ENCODE results near the gene YBX2.
"Not testable (repeated sequence)": the region's sequence is repeated elsewhere in the genome, so short reads cannot be mapped to it uniquely, and the experiment has no call there.

The YBX2 gene

DNA sequence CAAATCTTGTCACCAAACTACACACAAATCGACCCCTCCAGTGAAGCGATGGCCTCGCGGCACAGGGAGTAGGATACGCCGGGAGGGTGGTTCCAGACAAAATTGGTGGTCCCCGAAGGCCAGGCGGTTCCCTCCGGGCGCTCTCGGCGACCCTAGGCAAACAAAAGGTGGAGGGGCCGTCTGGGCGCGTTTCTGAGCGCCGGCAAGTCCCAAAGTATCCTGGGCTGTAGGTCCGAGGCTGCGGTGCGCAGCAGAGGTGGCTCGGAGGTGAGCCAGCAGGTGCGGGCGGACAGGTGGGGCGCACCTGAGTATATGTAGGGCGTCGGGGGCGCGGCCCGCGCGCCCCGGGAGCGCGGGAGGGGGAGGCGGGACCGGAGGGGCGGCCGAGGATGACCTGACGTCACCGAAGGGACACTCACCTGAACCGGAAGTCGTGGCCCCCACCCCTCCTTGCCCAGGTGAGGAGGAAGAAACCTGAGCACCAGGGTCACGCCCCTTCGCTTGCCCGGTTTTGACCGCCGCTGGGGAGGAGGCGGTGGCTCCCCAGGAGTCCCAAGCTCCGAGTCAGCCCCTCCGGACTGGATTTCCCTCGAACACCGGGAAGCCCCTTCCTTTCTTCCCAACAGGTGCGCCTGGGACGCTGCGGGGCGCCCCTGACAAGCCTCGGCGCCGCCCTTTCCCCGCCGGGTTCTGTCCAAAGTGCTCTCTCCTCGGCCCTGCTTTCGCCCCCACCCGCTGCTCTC lies 32.1 kb downstream of the YBX2 start, which contains the start of gene CLDN7:
Gene CLDN7, minus strand, starts transcription at position 287 of the 743 bp plus-strand sequence. CDS start 435 bp downstream, outside the sequence.
- no peak for DNase-seq

DNA sequence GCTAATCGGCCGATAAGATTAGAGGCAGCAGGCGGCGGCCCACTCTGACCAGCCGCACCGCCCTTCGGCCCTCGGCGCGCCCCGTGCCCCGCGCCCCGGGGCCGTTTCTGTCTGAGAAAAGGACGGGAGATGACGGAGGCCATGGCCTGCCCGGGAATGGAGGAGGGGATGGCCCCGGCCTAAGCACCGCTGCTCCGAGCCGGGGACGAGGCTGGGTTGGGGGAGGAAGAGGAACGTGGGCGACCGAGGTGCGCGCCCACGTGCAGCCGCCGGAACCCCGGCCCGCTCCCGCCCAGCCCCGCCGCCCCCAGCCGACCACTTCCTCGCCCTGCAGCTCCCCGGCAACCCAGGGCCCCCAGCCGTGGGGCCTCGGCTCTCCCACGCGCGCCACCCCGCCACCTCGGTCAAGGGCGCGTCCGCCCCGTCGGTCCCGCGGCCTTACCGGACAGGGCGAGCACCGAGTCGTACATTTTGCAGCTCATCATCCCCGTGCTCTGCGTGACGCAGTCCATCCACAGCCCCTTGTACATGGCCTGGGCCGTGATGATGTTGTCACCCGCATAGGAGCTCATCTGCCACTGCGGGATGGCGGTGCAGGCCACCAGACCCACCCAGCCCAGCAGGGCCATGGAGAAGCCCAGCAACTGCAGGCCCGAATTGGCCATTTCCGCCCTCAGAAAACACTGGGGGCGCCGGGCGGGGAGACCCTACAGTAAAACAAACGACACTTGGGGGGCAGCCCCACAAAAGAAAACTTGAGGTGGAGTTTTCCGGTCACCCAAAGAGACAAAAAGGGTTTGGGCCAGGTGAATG lies 32.9 kb downstream of the YBX2 start:
- DNase-seq, result no peak

DNA sequence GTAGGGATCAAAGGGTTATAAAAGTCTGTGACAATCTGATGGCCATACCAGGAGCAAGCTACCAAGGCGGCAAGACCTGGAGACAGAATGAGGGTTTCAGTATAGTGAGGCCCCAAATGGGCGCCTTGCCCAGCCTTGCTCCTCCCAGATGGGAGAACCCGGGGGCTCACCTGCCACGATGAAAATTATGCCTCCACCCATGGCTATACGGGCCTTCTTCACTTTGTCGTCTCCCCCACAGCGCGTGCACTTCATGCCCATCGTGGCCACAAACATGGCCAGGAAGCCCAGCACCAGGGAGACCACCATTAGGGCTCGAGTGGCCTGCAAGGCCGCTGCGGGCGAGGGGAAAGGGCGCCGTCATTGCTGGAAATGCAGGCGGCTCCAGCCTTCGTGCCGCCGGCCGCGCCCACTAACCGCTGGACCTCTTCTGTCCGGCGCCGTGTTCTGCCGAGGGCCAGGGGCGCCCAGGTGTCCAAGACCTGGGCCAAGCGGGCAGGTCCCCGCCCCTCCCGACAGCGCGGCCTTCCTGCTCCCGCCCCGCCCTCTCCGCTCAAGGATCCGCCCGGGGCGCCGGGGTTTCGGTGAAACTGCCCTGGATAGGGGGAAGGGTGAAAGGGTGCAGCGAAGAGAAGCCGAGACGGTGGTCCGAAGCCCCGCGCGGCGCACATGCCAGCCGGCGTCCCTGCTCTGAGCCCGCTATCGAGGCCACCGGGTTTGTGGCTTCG lies 33.6 kb downstream of the YBX2 start:
- DNase-seq, result no peak

DNA sequence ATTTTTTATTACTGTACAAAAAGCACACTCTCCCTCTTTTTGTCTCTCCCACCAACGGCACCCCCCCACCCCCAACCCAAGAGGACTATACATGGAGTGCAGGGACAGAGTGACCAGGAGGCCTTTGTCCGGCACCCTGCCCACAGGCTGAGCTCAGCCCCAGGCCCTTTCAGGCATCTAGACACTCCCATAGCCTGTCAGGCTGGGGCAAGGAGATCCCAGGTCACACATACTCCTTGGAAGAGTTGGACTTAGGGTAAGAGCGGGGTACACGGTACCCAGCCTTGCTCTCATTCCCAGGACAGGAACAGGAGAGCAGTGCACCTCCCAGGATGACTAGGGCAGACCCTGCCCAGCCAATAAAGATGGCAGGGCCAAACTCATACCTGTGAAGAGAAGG lies 34.3 kb downstream of the YBX2 start:
- no peak for DNase-seq

DNA sequence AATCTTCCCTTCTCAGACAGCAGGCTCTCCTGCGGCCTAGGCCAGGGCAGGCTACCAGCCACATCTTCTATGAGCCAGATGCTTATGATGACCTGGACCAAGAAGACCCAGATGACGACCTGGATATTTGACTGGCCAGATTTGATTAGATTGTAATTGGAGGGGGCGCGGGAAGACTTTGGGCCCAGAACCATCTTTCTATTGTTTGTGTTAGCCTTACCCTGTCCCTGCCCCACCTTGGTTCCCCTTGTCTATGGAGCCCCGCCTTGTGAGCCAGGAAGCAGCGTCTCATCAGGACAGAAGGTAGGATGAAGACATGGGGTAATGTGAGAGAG lies 34.9 kb downstream of the YBX2 start:
- DNase-seq, result no peak

DNA sequence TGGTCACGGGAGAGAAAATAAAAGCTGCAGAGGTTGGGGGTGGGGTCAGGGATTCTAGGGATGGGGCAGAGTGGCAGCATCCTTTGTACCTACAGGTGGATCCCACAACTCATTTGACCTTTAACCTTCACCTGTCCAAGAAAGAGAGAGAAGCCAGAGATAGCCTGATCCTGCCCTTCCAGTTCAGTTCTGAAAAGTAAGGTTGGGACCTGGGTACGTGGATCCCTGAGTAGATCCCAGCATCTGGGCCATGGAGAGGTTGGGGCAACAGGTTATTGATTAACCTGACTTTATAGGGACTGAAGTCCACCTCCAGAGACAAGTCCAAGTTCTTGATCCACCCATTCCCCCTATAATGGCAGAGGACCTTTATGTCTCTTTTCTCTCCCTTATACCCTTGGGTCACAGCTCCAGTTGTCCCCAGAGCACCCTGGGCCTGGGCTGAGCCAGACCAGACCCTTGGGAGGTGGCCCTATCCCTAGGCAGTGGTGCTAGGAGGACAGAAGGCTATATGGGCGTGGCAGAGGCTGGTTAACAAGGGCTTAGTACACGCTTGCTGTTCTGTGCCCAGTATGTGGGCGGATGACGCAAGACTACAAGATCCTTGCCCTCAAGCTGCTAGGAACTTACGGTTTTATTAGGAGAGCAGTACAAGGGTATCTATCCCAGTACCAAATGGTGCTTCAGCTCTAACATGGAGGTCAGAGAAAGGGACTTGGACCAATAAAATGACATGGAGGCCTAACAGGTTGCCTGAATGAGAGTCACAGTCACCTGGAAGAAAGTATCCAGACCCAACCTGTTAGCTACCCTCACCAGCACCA lies 35.5 kb downstream of the YBX2 start:
- DNase-seq, result no peak

DNA sequence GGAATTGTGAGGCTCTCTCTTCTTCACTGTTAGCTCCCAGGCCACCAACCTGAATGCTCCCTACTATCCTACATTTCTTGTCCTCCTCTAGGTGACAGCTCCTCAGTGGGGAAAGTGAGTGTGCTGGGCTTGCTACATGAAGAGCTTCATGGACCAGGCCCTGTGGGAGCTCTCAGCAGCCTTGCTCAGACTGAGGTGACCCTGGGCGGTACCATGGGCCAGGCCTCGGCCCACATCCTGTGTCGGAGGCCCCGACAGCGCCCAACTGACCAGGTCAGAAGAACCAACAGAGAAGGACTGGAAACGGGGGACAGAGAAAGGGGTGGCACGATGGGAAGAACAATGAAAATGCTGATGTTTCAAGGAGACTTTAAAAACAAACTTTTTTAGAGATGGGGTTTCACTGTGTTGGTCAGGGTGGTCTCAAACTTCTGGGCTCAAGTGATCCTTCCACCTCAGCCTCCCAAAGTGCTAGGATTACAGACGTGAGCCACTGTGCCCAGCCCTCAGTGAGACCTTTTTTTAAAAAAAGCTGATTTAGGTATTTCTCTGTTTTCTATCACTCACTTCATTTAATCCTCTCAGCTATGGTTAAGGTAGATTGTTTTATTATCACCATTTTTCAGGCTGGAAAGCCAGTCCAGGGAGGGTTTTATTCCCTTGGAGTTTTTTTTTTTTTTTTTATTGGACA lies 37.5 kb downstream of the YBX2 start:
- no peak for DNase-seq

DNA sequence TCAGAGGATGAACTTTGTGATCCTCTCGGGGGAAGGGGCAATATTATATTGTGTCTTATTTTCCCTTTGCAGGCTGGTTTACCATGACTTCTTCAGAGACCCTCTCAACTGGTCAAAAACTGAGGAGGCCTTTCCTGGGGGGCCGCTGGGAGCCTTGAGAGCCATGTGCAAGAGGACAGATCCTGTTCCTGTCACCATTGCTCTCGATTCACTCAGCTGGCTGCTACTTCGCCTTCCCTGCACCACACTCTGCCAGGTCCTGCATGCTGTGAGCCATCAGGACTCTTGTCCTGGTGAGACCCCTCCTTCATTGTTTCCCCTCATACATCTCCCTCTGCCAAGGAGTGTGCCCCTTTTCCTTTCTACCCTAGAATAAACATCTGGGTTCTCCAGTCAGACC lies 39.9 kb downstream of the YBX2 start:
- DNase-seq, result no peak

DNA sequence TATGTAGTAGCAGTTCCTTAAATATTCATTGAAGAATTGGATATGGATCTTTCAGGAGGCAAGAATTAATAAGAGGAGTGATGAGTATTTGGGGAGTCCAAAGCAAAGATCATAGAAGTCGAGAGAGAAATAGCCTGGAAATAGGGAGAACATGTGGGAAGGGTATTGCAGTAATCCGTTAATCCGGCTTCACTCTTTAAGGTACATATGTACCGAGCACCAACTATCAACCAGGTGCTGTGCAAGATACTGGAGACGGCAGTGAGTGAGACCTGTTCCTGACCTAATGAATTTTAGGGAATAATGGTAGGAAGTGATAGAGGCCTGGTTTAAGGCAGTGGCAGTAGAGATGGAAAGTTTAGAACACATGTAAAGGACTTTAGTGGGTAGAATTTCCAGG lies 41.4 kb downstream of the YBX2 start:
- no peak for DNase-seq

DNA sequence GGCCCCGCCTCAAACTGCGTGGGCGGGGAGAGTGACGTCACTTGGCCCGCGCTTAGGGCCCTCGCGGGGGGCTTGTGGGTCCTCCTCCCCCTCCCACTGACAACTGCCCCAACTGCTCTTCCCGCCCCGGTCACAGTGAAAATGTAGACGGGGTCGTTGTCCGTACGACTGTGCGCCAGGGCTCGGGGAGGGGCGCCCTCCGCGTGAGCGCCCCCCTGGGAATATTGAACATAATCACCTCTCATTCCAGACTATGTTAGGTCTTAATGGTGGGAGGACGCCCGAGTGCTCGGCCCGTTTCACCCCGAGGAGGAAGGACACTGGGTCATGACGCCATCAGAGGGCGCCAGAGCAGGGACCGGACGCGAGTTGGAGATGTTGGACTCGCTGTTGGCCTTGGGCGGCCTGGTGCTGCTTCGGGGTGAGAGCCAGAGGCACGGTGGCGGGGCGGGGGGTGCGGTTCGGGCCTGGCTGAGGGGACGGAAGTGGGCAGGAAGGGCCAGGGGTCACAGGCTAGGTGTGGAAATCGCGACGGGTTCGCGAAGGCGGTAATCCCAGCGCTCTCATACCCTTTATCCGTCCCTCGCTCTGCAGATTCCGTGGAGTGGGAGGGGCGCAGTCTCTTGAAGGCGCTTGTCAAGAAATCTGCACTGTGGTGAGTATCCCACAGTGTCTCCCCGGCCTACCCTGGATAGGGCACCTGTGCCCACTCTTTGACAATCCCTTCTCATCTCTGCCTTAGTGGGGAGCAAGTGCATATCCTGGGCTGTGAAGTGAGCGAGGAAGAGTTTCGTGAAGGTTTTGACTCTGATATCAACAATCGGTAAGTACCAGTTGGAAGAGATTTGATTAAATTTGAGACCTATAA lies 42.0 kb downstream of the YBX2 start, which contains the start of gene ELP5:
Gene ELP5, plus strand, starts transcription at position 40 of the 868 bp plus-strand sequence. Its CDS starts 336 bp downstream, at position 376.
- DNase-seq, result peak; percentile 89

DNA sequence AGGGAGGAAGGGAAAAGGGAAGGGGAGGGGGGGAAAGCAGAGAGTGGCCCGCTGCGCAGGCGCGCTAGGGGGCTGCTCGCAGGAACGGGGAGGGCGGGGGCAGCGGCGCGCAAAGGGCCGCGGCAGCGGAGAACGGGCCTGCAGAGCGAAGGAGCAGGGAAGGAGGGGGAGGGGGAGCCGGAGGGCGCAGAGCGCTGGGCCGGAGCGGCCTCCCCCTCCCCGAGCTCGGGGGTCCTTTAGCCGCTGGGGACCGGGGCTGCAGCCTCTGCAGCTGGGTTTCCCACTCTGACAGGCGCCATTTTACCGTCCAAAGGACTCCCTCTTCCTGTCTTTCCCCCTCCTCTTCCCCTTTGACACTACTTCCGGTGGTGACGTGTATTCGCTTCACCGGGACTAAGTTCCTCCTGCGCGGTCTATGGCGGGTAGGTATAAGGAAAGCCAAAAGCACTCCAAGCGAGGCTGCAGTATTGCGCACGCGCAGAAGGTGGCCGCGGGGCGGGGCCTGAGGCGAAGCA lies 42.7 kb downstream of the YBX2 start, which contains the start of gene CTDNEP1:
Gene CTDNEP1, minus strand, starts transcription at position 74 of the 515 bp plus-strand sequence. CDS start 438 bp downstream, outside the sequence.
- peak; percentile 99 for DNase-seq

DNA sequence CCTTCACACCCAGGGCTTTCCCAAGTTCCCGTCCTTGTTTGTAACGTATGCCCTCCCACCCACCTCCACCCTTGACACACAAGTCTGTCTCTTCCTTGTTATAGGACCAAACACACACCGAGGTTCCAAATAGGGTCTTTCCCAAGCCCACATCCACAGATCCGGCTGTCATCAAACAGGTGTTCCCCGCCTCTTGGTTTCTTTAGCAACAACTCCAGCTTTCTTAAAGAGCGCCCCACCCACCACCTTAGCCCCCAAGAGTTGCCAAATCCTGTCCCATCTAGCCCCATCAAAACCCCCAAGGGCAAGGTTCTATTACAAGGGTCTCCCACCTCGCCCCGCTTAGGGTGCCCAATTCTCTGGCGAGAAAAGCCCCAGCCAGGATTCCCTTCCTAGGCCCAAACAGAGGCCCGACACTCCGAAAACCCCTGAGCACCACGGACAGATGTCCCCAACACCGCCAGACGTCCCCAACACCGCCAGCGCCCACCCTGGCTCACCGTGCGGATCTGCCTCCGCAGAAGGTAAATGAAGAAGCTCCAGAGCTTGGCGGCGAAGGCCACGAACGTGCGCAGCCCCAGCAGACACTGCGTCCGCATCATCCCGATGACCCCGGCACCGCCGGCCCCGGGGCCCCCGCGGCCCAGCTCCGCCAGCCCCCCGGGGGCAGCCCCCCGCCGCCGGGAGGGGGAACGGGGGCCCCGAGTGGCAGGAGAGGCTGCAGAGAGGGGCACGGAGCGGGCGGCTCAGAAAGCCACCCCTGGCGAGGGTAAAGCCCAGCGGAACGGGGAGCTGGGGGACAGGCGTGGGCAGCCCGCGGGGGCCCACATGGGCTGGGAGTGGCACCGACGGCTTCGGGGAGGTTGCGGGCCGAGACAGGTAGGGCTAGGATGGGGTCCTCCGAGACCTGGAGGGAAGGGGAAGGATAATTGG lies 43.5 kb downstream of the YBX2 start:
- no peak for DNase-seq

DNA sequence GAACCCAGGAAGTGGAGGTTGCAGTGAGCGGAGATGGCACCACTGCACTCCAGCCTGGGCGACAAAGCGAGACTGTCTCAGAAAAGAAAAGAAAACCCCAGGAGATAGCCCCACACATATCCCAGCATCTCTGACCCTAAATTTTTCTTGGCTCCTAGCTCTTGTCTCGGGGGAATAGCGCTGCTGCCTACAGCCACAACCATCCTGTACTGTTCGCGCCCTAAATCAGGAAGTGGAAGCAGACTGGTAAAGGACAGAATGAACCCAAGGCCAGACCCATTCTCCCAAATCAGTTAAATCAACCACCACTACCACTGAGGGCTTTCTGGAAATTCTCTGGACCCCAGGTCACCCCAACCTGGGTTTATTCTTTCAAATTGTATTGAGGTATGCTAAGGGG lies 44.6 kb downstream of the YBX2 start:
- DNase-seq, result no peak

DNA sequence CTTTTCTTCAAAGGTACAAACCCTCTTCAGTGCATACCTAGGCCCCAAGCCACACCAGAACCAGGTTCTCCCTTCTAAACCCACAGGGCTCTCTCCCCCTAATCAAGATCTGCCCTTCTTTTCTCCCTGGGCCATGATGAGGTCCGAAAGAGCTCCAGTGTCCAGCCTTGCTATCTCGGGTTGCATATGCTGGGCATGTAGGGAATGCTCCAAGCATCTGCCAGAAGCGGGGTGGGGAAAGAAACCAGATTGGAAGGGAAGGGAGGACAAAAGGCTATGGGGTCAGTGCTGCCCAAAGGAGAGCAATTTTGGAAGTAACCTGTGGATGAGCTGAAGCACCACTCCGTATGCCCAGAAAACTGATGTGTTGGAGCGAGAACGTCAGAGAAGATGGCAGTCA lies 45.2 kb downstream of the YBX2 start:
- no peak for DNase-seq

DNA sequence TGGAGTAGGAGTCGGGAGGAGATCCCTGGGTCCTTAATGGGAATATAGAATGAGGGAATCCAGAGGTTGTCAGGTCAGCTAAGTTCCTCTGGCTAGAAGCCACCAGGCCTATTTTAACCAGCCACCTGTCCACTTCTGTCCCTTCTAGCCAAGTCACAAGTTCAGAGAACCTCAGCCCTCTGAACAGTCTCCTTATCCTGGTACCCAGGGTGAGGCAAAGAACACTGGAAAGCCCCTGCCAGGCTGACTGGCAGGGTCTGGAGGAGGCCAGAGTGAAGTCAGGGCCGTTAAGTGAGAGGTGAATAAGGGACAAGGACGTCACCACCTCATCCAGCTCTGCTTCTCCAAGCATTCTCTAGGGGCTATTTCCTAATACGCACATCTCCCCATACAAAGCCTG lies 45.6 kb downstream of the YBX2 start:
- no peak for DNase-seq

DNA sequence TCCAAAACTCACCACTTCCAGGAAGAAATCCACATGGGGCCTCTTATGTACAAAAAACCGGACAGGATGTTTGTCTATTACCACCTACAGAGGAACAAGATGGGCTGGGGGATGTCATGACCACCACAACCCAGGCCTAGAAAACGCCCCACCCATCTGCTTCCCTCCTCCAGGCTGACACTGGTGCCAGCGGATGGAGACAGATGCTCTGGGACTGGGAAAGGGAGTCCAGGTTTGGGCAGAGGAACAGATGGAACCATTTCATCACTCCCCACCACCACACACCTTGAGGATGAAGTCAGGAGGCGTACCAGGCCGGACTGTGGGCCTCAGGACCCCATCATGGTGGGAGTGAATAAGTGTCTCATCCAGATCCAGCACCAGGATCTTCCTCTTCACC lies 47.7 kb downstream of the YBX2 start:
- DNase-seq, result no peak

DNA sequence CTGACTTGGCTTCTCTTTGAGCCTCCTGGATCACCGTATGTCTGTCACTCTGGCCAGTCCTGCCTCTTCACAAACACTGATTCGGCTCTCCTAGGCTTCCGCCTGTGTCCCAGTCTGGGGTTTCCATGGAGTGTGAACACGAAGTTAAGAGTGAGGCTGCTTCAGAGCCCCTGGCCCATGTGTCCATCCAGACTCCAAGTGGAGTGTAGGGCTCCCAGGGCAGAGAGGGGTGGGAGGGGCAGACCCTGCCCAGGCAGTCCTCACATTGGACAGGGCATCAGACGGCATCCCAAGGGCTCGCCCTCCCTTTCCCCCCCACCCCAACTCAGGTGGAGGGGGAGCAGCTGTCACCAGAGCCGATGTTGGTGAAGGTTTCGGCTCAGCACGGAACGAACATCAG lies 50.6 kb downstream of the YBX2 start:
- not testable (repeated sequence) for DNase-seq

DNA sequence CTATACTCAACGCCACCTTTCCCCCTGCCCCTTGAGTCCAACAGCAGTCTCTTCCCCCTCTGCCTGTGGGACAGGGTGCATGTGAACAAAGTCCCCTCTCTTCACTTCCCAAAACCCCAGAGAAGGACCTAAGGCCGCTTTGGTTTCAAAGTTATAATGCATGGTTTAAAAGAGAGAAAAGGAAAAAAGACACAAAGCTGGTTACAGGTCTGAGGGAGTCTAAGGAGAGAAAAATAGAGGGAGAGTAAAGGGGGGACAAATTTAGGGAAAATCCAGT lies 51.0 kb downstream of the YBX2 start:
- no peak for DNase-seq

DNA sequence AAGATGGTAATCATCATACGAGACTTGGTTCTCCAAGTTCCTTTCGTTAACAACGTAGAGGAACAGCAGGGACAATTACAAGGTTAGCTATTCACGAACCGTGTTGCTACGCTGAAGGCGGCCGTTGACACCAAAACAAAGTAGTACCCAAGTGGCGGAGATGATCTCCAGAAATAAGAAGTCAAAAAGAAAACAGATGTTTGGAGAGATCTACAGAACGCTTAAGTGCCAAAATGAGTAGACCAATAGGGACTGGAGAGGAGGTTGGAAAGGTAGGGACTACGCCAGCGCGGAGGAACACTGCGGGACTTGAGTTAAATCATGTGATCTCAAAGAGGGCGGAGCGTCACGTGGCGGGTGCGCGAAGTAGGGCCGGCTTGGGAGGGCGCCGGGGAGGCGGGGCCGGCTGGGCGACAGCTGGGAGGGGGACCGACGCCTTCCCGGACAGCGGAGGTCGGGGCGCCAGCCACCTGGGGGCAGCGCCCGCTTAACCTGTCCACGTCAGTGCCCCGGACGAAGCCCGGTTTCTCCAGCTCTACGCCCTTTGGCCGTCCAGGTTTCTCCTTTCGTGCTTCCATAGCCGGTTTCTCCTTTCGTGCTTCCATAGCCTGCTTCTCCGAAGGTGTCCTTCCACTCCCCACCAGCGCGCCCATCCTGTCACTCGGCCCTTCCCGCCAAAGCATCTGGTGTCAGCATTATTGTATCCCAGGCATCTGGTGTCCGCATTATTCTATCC lies 51.6 kb downstream of the YBX2 start:
- DNase-seq, result peak; percentile 93

All from NCI-H1694 (cell line).